Psoas muscle (tissue), 8 donors: ENCODE results near the gene UTP25. TPM values are rescaled to one million over a fixed set of nuclear protein-coding genes. Genes with fewer than 3 reads are reported as not detected.

Source experiments
- ATAC-seq, 4 donors: fragments of 200-7000 bp; cut with Tn5 transposase; one replicate each; pipeline ENCODE4 v1.9.1; 2020; ENCODE audit warnings: moderate library complexity in 3 of 4, mild to moderate bottlenecking in 2 of 4
- DNase-seq, 2 donors: peaks; one replicate each; pipeline ENCODE4 v3.0.0-alpha.2; 2020
- H3K27ac ChIP-seq: fragments of 200-600 bp; one replicate; pipeline ENCODE4 v1.8.0; 2022
- H3K27me3 ChIP-seq, 3 donors: fragments of 200-600 bp in 1 of 3; one replicate each; pipeline versions ENCODE4 v1.6.1 to v1.8.0; 2013 to 2022; ENCODE audit warnings: low read length in 2 of 3, mild to moderate bottlenecking in 2 of 3, moderate library complexity in 1 of 3; ENCODE audit not compliant: insufficient read depth in 3 of 3
- H3K36me3 ChIP-seq, 2 donors: fragments of 200-600 bp in 1 of 2; one replicate each; pipeline versions ENCODE4 v1.6.1 to v1.8.0; 2013 to 2022; ENCODE audit warnings: low read depth in 1 of 2, mild to moderate bottlenecking in 1 of 2, moderate library complexity in 1 of 2; ENCODE audit not compliant: insufficient read depth in 1 of 2
- H3K4me1 ChIP-seq: fragments of 200-600 bp; one replicate; pipeline ENCODE4 v1.8.0; 2022
- H3K4me3 ChIP-seq: fragments of 200-600 bp; one replicate; pipeline ENCODE4 v1.8.0; 2022; ENCODE audit warnings: mild to moderate bottlenecking
- H3K9me3 ChIP-seq: fragments of 200-600 bp; one replicate; pipeline ENCODE4 v1.8.0; 2022
- WGBS, 3 donors: extraction: QIAGEN DNeasy Blood & Tissue Kit; methylation state at CpG; one replicate each; pipeline versions ENCODE4 v1.1.6 to v1.1.7; 2013; 5-methylcytosine and 5-hydroxymethylcytosine counted together
- intact Hi-C, 2 donors: fragments of 100-400 bp; cut with DNase I; formaldehyde crosslinking; loops; one replicate each; pipeline versions ENCODE4 v1.11.0 to v1.14.2; 2022
- long read RNA-seq, 2 donors: library from polyadenylated mRNA; unstranded; transcript quantifications; one replicate each; pipeline ENCODE4 v2.0.0, GENCODE V29; 2021
- polyA plus RNA-seq, 3 donors: library from polyadenylated mRNA; stranded (reverse); fragments of 200-250 nt; gene quantifications; one replicate each; pipeline ENCODE4 v1.2.3, GENCODE V29; 2013
- total RNA-seq, 4 donors: library from RNA; stranded (reverse); fragmentation: NEBNext Ultra II Directional in 2 of 4; extraction: Animal tissue kit (Norgen Biotek cat#: 25700) in 2 of 4; gene quantifications; one replicate each; pipeline versions ENCODE4 v1.2.1 to v1.2.4, GENCODE V29; 2021 to 2023
- TF ChIP-seq, protein P1 (sequence below): fragments of 200-600 bp; IDR thresholded peaks from one replicate; pipeline ENCODE4 v1.8.0; 2022; ENCODE audit warnings: antibody characterized with exemption
- donor health status: healthy with polysubstance abuse.
- donor health status: DM: no; HTN: no; CAD: no; lungs with moderate emphysema.
- donor health status: Bipolar disorder and iron deficiency.
- donor health status: healthy.
- donor health status: DM: yes; HTN: yes; CAD: no.
- donor health status: DM: no; HTN: no; CAD: no.
- donor health status: DM: no; HTN: no; CAD: no.
- donor health status: DM: yes; HTN: yes; CAD: no.

The UTP25 gene, protein sequence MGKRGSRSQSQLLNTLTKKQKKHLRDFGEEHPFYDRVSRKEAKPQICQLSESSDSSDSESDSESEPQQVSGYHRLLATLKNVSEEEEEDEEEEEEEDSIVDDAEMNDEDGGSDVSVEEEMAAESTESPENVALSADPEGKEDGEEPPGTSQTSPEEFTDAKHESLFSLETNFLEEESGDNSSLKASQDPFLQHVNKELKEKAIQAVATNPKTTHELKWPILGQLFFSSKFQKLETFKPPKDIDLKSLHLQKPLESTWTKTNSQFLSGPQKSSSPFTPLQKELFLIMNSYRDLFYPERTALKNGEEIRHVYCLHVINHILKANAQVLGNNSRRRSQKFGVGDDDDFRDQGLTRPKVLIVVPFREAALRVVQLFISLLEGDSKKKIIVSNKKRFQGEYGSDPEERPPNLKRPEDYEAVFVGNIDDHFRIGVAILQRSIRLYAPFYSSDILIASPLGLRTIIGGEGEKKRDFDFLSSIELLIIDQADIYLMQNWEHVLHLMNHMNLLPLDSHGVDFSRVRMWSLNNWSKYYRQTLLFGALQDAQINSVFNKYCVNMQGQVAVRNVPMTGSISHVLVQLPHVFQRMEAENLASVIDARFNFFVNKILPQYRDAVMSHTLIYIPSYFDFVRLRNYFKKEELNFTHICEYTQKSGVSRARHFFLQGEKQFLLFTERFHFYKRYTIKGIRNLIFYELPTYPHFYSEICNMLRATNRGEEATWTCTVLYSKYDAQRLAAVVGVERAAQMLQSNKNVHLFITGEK
- total RNA-seq = 1 to 10 TPM; 3.2 to 5.4 (median 4.2) TPM
- 1 to 10 TPM; 1.9 to 5.2 (median 3.9) TPM for polyA plus RNA-seq
- long read RNA-seq, donor 1, full-length matches to known transcripts = 2 of 5 reads
- long read RNA-seq, donor 1, partial matches to known transcripts = 0 of 5 reads
- long read RNA-seq, donor 1, other reads (novel, unspliced or antisense) = 3 of 5 reads
- long read RNA-seq, donor 2, full-length matches to known transcripts = 9 of 12 reads
- long read RNA-seq, donor 2, partial matches to known transcripts = 1 of 12 reads
- long read RNA-seq, donor 2, other reads (novel, unspliced or antisense) = 2 of 12 reads

DNA sequence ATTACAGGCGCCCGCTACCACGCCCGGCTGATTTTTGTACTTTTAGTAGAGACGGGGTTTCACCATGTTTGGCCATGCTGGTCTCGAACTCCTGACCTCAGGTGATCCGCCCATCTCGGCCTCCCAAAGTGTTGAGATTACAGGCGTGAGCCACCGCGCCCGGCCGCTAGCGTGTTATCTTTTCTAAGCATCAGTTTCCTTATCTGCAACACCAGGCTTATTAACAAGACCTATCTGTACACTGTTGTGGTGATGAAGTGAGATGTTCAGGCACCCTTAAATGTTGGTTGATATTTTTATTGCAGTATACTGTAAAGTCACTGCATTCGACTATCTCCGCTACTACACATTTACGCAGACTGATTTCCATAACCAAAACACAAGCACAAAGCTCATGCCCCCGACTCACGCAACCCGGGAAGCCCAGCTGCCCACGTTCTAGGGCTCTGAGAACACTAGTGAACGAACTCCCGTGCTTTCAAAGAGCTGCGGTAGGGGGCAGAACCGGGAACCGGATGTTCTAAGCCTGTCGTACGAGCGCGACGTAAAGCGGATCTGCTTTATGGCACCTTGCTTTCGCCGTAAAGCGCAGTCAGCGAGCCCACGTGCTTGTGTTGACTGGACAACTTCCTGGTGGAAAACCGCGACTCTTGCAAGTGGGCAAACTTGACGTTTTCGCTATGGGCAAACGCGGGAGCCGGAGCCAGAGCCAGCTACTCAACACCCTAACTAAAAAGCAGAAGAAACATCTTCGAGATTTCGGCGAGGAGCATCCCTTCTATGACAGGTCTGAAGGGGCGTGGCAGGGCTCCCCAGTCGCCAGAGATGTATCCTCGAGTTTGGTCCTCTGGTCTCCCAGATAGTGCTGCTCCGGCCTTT lies at the start of gene UTP25:
UTP25 (plus strand) TSS at position 589 of the 879 bp plus-strand sequence; CDS start at position 681, 92 bp downstream.
- DNase-seq = peak; percentile 91 to 95
- WGBS, 3 donors = 23 to 26% (median 25%) methylated on average over 51 of the region's 51 CpGs
- Histone ChIP-seq H3K36me3 (peaks cover 0 to 21% of the 10 kb centered on the region in 2 donors), H3K9me3 (no peaks in the 10 kb centered on the region), H3K4me1 (no peaks in the 10 kb centered on the region), H3K27me3 (peaks cover 0 to 4% (median 0%) of the 10 kb centered on the region in 3 donors), H3K4me3 (peak within 1 kb of the TSS; percentile 79), H3K27ac (peak within 1 kb of the TSS; percentile 77)
- peak; percentile 96 to 97 (median 97) for ATAC-seq
- intact Hi-C loops = no loop called here
- TF ChIP-seq, protein P1, sequence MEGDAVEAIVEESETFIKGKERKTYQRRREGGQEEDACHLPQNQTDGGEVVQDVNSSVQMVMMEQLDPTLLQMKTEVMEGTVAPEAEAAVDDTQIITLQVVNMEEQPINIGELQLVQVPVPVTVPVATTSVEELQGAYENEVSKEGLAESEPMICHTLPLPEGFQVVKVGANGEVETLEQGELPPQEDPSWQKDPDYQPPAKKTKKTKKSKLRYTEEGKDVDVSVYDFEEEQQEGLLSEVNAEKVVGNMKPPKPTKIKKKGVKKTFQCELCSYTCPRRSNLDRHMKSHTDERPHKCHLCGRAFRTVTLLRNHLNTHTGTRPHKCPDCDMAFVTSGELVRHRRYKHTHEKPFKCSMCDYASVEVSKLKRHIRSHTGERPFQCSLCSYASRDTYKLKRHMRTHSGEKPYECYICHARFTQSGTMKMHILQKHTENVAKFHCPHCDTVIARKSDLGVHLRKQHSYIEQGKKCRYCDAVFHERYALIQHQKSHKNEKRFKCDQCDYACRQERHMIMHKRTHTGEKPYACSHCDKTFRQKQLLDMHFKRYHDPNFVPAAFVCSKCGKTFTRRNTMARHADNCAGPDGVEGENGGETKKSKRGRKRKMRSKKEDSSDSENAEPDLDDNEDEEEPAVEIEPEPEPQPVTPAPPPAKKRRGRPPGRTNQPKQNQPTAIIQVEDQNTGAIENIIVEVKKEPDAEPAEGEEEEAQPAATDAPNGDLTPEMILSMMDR = peak; percentile 57

DNA sequence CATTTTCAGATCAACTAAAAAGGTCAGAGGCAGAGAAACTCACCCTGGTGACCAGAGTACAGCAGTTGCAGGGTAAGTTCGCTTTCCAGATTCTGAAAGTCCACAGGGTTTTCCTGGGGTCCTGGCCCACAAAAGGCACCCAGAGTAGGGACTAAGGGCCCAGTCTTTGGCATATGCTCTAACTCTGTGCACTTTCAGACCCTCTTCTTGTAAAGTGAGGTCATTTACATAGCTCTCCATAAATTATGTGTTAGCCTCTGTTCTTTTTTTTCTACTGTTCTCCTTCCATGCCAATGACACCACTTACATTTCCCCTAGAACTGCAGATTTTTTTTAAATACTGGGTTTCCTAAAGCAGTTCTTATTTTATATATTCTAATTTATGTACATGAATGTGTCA lies 49.7 kb upstream of the UTP25 start:
- H3K4me1 ChIP-seq = peaks cover 2% of the 10 kb centered on the region
- no peaks in the 10 kb centered on the region for H3K9me3 ChIP-seq
- no peak overlapping the region for H3K27ac ChIP-seq
- peaks cover 0 to 4% of the 10 kb centered on the region in 2 donors for H3K36me3 ChIP-seq
- intact Hi-C loops = no loop called here
- DNase-seq = no peak
- 88 to 96% (median 96%) methylated on average over 1 of the region's 1 CpG for WGBS, 3 donors
- ATAC-seq = no peak
- TF ChIP-seq, protein P1 = no peak
- H3K4me3 ChIP-seq = no peak overlapping the region
- H3K27me3 ChIP-seq = no peaks in the 10 kb centered on the region

DNA sequence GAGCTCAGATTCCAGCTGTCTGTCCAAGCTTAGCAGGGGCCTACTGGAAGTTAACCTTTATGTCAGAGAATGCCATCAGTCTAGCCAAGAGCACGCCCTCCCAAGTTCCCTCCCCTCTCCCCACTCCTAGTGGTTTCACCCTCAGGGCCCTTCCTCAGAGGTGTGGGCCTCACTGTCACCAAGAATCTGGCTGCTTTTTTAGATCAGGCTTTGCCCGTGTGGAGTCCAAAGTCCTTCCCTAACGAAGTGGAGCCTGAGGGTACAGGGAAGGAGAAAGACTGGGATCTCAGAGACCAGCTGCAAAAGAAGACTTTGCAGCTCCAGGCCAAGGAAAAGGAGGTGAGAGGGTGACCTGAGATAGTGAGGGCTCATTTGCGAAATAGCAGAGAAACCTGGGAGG lies 47.5 kb upstream of the UTP25 start:
- TF ChIP-seq, protein P1 = no peak
- Histone ChIP-seq H3K4me3 (no peak overlapping the region), H3K9me3 (no peaks in the 10 kb centered on the region), H3K27me3 (no peaks in the 10 kb centered on the region), H3K27ac (no peak overlapping the region), H3K36me3 (peaks cover 0 to 4% of the 10 kb centered on the region in 2 donors), H3K4me1 (peaks cover 11% of the 10 kb centered on the region)
- DNase-seq = no peak
- ATAC-seq = no peak
- intact Hi-C loops = no loop called here
- 83 to 94% (median 93%) methylated on average over 4 of the region's 4 CpGs for WGBS, 3 donors

DNA sequence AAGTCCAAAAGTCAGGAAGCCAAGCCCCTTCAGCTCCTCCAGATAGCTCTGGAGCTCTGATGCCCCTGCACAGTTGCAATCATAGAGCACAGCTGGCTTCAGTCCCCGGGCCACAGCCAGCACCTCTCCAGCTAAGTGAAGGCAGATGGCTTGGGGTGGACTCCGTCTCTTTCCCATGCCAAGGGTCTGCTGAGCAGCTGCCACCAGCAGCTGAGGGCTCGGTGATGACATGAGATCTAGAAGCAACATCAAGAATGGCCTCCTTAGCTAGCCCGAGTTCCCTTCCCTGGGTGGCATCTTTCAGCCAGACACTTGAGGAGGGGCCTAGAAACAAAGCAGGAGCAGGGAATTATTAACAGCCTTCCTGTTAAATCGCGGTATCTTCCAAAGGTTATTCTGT lies 44.4 kb upstream of the UTP25 start:
- intact Hi-C loops = no loop called here
- TF ChIP-seq, protein P1 = no peak
- WGBS, 3 donors = 29 to 38% (median 32%) methylated on average over 6 of the region's 6 CpGs
- Histone ChIP-seq H3K4me1 (peaks cover 11% of the 10 kb centered on the region), H3K27ac (no peak overlapping the region), H3K9me3 (no peaks in the 10 kb centered on the region), H3K27me3 (peaks cover 0 to 13% (median 4%) of the 10 kb centered on the region in 3 donors), H3K4me3 (peak overlapping the region; percentile 86), H3K36me3 (peaks cover 0 to 4% of the 10 kb centered on the region in 2 donors)
- ATAC-seq = no peak
- no peak for DNase-seq
